DMS79 (cell line): ENCODE results near the gene VWC2.

Experiments used
- DNase-seq: peaks from one replicate; lab custom pipeline; 2025; lab: John Stamatoyannopoulos, UW

VWC2 gene

GRCh38 chr7:49773218-49773935 is at the start of gene VWC2:
TSS of gene VWC2 (plus strand) at chr7:49773638. CDS start at chr7:49775436, 1,798 bp downstream.
- no peak for DNase-seq

- DNase-seq = no peak
Measured at GRCh38 chr7:49724071-49724470, 49.4 kb upstream of the VWC2 start.

- no peak for DNase-seq
Measured at GRCh38 chr7:49731836-49732235, 41.6 kb upstream of the VWC2 start.

- DNase-seq = no peak
Measured at GRCh38 chr7:49762666-49763065, 10.8 kb upstream of the VWC2 start.

GRCh38 chr7:49763791-49764190 is 9.6 kb upstream of the VWC2 start:
- no peak for DNase-seq

GRCh38 chr7:49766966-49767365 is 6.5 kb upstream of the VWC2 start:
- no peak for DNase-seq

GRCh38 chr7:49767719-49768118 is 5.7 kb upstream of the VWC2 start:
- DNase-seq = no peak

- no peak for DNase-seq
Measured at GRCh38 chr7:49768254-49768653, 5.2 kb upstream of the VWC2 start.

- DNase-seq = no peak
Measured at GRCh38 chr7:49768835-49769234, 4.6 kb upstream of the VWC2 start.

- no peak for DNase-seq
Measured at GRCh38 chr7:49769285-49769857, 4.1 kb upstream of the VWC2 start.

- DNase-seq = no peak
Measured at GRCh38 chr7:49770838-49771237, 2.6 kb upstream of the VWC2 start.

- DNase-seq = no peak
Measured at GRCh38 chr7:49771427-49772176, 1.8 kb upstream of the VWC2 start.

- DNase-seq = no peak
Measured at GRCh38 chr7:49772916-49773217, 571 bp upstream of the VWC2 start.

GRCh38 chr7:49773936-49774458 is 559 bp downstream of the VWC2 start:
- no peak for DNase-seq

GRCh38 chr7:49774459-49775064 is 1.1 kb downstream of the VWC2 start:
- no peak for DNase-seq

- DNase-seq = no peak
Measured at GRCh38 chr7:49775065-49775948, 1.9 kb downstream of the VWC2 start.

- no peak for DNase-seq
Measured at GRCh38 chr7:49775949-49776443, 2.6 kb downstream of the VWC2 start.

- DNase-seq = no peak
Measured at GRCh38 chr7:49776994-49777393, 3.6 kb downstream of the VWC2 start.

GRCh38 chr7:49778731-49779270 is 5.4 kb downstream of the VWC2 start:
- no peak for DNase-seq

- DNase-seq = no peak
Measured at GRCh38 chr7:49780953-49781352, 7.5 kb downstream of the VWC2 start.

GRCh38 chr7:49781996-49782395 is 8.6 kb downstream of the VWC2 start:
- no peak for DNase-seq
